ENCODE measurements around the gene SETD3.

Gene SETD3

DNA sequence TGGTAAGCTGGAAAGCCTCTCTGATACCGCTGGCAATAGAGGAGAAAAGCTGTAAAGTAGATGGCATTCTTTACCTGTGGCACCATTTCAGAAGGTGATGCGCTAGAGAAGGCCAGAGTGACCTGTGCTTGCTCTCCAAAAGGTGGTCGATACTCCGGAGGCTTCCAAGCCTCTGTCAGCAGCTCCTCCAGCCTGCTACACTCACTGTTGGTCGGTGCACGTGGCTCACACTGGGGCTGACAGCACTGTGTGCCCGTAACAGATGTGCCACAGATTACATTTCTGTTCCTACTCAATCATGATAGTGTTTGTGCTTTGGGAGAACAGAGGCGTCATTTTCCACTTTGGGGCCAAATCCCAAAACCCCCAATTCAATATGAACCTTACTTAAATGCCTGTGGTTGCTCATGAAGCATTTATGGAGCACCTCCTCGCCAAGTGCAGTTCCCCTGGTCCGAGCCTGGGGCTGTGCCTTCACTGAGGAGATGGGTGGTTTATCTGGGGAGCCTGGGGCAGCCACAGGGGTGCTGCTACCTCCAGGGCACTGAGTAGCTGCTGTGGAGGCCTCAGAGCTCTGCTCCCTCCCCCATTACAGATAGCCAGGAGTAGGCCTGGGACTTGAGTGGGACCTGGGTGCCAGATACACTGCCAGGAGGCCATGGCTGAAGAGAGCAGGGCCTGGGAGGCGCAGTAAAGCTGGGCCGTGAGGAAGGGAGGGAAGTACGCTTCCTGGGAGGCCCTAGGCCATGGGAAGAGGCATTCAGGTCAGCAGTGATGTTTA, 27.4 kb upstream of the SETD3 start:
- Histone ChIP-seq H3K36me3 (ENCODE audit: insufficient read depth, low read length) (peaks cover 73% of the 10 kb centered on the region), H3K4me3 (ENCODE audit: low read depth in 1 of 2, low read length in 2 of 2) (no peak overlapping the region), H3K9ac (ENCODE audit: low read length) (no peak overlapping the region), H3K4me1 (ENCODE audit: insufficient read depth, low read length) (peaks cover 25% of the 10 kb centered on the region), H3K27ac (ENCODE audit: low read depth, low read length) (no peak overlapping the region), H3K27me3 (ENCODE audit: control insufficient read depth in 1 of 2, insufficient read depth in 2 of 2, low read length in 2 of 2) (no peaks in the 10 kb centered on the region), H3K9me3 (ENCODE audit: low read length) (no peaks in the 10 kb centered on the region)

DNA sequence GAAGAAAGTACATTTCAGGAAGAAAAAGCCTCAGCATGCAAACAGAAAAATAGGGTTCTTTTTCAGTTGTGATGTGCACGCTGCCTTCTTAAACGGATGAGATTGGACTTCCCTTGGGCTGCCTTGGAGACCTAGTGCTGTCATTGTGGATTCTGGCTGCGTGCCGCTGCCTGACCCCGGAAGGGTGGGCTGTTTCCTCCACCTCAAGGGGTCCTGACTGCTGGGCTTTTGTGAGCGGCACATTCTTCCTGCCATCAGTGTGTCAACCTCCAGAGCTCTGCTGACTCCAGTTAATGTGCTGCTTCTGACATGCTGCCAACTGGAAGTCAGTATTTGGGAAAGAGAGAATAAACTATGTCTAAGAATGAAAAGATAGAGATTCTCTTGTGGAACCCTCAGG, 25.6 kb upstream of the SETD3 start:
- no peak overlapping the region for H3K9ac ChIP-seq (ENCODE audit: low read length)
- no peaks in the 10 kb centered on the region for H3K27me3 ChIP-seq (ENCODE audit: control insufficient read depth in 1 of 2, insufficient read depth in 2 of 2, low read length in 2 of 2)
- no peak overlapping the region for H3K27ac ChIP-seq (ENCODE audit: low read depth, low read length)
- H3K4me1 ChIP-seq (ENCODE audit: insufficient read depth, low read length): peaks cover 7% of the 10 kb centered on the region
- no peak overlapping the region for H3K4me3 ChIP-seq (ENCODE audit: low read depth in 1 of 2, low read length in 2 of 2)
- H3K36me3 ChIP-seq (ENCODE audit: insufficient read depth, low read length): peaks cover 83% of the 10 kb centered on the region
- H3K9me3 ChIP-seq (ENCODE audit: low read length): no peaks in the 10 kb centered on the region

DNA sequence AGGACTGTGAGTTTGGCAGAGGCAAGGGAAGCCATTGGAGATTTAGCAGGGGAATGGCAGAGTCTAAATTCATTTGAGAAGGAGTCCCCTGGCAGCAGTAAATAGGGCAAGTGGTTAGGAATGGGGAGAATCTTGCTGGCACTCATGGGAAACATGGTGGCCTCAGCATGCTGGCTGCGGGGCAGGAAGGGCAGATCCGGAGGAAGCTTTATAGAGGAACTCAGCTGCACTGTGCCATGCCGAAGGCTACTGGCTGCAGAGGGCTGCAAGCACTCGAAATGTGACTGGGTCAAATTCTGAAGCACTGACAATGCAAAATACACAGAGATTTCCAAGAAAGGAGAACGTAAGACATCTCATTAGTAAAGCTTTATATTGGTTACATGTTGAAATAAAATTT, 24.4 kb upstream of the SETD3 start:
- no peak overlapping the region for H3K9ac ChIP-seq (ENCODE audit: low read length)
- H3K4me1 ChIP-seq (ENCODE audit: insufficient read depth, low read length): no peaks in the 10 kb centered on the region
- H3K4me3 ChIP-seq (ENCODE audit: low read depth in 1 of 2, low read length in 2 of 2): no peak overlapping the region
- H3K9me3 ChIP-seq (ENCODE audit: low read length): no peaks in the 10 kb centered on the region
- no peak overlapping the region for H3K27ac ChIP-seq (ENCODE audit: low read depth, low read length)
- no peaks in the 10 kb centered on the region for H3K27me3 ChIP-seq (ENCODE audit: control insufficient read depth in 1 of 2, insufficient read depth in 2 of 2, low read length in 2 of 2)
- peaks cover 92% of the 10 kb centered on the region for H3K36me3 ChIP-seq (ENCODE audit: insufficient read depth, low read length)

DNA sequence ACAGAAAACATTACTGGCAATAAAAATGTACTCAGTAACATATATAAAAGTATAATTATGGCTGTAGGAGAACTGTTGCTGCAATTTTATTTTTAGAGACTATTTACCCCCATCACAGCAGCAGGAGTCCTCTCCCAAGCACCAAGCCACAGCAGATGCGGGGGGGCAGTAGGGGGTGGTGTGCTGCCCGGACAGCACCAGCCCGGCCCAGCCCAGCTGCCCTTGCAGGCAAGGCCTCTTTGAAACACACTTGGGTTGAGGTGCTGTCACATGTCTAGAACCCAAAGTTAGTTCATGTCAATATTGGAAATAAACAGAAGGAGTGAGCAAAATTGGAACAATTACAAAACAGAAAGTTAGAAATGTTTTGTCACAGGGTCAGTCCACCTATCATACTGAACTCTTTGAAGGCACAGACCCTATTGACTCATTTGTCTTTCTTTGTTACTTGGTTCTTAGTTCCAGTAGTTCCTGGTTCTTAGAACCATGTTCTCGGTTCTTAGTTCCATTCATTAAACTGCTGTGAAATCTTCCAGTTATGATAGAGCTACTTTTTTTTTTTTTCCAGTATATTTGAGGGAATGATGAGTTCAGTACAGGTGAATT, 23.3 kb upstream of the SETD3 start:
- no peaks in the 10 kb centered on the region for H3K9me3 ChIP-seq (ENCODE audit: low read length)
- H3K27me3 ChIP-seq (ENCODE audit: control insufficient read depth in 1 of 2, insufficient read depth in 2 of 2, low read length in 2 of 2): no peaks in the 10 kb centered on the region
- peaks cover 84% of the 10 kb centered on the region for H3K36me3 ChIP-seq (ENCODE audit: insufficient read depth, low read length)
- H3K4me3 ChIP-seq (ENCODE audit: low read depth in 1 of 2, low read length in 2 of 2): no peak overlapping the region
- no peak overlapping the region for H3K9ac ChIP-seq (ENCODE audit: low read length)
- no peak overlapping the region for H3K27ac ChIP-seq (ENCODE audit: low read depth, low read length)
- H3K4me1 ChIP-seq (ENCODE audit: insufficient read depth, low read length): no peaks in the 10 kb centered on the region

DNA sequence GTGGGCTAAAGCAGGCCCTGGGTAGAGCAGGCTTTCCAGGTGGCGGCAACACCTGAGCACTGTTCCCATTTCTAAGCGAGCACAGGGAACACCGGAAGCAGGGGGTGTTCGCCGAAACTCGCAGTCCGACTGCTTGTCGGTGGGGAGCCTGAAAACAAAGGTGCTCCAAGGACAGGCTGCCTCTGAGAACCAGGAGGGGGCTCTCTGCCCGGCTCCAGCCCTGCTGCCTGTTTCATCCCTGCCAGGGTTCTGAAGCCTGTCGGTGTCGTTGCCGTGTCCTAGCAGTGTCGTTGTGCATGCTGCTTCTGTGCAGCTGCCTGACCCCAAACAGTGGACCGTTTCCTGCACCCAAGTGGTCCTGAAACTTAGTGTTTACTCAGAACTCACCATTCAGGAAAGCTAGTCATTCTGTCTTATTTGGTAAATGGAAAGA, 22.3 kb upstream of the SETD3 start:
- Histone ChIP-seq H3K36me3 (ENCODE audit: insufficient read depth, low read length) (peaks cover 84% of the 10 kb centered on the region), H3K9me3 (ENCODE audit: low read length) (no peaks in the 10 kb centered on the region), H3K27ac (ENCODE audit: low read depth, low read length) (no peak overlapping the region), H3K4me1 (ENCODE audit: insufficient read depth, low read length) (no peaks in the 10 kb centered on the region), H3K27me3 (ENCODE audit: control insufficient read depth in 1 of 2, insufficient read depth in 2 of 2, low read length in 2 of 2) (no peaks in the 10 kb centered on the region), H3K4me3 (ENCODE audit: low read depth in 1 of 2, low read length in 2 of 2) (no peak overlapping the region), H3K9ac (ENCODE audit: low read length) (no peak overlapping the region)

DNA sequence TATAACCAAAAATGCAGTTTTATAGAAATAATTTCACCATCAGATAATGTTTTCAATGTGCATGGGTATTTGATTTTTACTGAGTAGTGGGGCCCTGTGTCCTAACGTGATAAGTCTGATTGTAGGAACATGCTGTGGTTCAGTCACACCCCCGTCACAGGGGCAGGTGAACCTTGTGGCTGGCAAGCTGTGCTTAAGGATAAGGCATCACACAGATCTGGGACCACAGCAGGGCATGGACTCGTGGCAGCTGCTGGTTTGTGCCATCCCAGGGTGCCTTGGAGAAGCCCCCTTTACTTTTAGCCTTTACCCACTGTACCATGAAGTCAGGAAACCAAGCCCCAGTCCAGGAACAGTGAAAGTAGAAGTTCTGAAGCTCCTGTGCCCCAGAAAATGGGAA, 17.2 kb upstream of the SETD3 start:
- no peak overlapping the region for H3K9ac ChIP-seq (ENCODE audit: low read length)
- H3K27ac ChIP-seq (ENCODE audit: low read depth, low read length): no peak overlapping the region
- peaks cover 74% of the 10 kb centered on the region for H3K36me3 ChIP-seq (ENCODE audit: insufficient read depth, low read length)
- H3K27me3 ChIP-seq (ENCODE audit: control insufficient read depth in 1 of 2, insufficient read depth in 2 of 2, low read length in 2 of 2): no peaks in the 10 kb centered on the region
- no peaks in the 10 kb centered on the region for H3K9me3 ChIP-seq (ENCODE audit: low read length)
- H3K4me1 ChIP-seq (ENCODE audit: insufficient read depth, low read length): no peaks in the 10 kb centered on the region
- no peak overlapping the region for H3K4me3 ChIP-seq (ENCODE audit: low read depth in 1 of 2, low read length in 2 of 2)

DNA sequence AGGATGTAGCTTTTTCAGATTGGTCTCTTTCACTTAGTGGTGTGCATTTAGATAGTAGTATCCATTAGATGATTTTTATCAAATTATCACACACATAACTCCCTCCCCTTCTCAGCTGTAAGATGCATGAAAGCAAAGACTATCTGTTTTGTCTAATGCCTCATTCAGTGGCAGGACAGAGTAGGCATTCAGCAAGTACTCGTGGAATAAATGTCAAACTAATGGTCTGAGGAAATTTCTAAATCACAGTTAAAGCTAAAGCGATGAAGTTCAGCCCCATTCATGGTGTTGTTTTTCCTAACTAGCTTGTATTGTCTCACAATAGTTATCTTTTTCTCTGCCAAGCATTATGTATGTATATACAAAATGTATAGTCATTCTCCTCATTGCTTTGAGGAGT, 16.7 kb upstream of the SETD3 start:
- H3K36me3 ChIP-seq (ENCODE audit: insufficient read depth, low read length): peaks cover 74% of the 10 kb centered on the region
- no peaks in the 10 kb centered on the region for H3K9me3 ChIP-seq (ENCODE audit: low read length)
- H3K4me3 ChIP-seq (ENCODE audit: low read depth in 1 of 2, low read length in 2 of 2): no peak overlapping the region
- no peaks in the 10 kb centered on the region for H3K27me3 ChIP-seq (ENCODE audit: control insufficient read depth in 1 of 2, insufficient read depth in 2 of 2, low read length in 2 of 2)
- no peak overlapping the region for H3K27ac ChIP-seq (ENCODE audit: low read depth, low read length)
- H3K4me1 ChIP-seq (ENCODE audit: insufficient read depth, low read length): no peaks in the 10 kb centered on the region
- H3K9ac ChIP-seq (ENCODE audit: low read length): no peak overlapping the region

DNA sequence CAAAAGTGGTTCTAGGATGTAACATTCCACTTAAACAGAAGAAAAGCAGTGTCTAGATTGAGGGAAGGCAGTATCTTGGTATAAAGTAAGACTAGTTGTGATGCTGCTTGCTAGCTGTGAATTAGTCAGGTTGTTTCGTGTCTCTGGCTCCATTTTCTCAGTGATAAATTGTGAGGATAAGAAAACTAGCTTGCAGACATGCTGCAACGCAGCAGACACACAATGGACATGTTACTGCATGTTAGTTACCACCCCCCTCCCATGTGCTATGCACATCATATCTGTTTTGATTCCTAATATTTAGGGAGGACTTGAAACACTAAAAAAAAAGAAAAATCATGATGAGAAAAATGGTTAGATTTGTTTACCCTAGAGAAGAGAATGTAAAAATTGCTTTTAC, 3.4 kb upstream of the SETD3 start:
- no peak overlapping the region for H3K27ac ChIP-seq (ENCODE audit: low read depth, low read length)
- H3K4me1 ChIP-seq (ENCODE audit: insufficient read depth, low read length): peaks cover 22% of the 10 kb centered on the region

DNA sequence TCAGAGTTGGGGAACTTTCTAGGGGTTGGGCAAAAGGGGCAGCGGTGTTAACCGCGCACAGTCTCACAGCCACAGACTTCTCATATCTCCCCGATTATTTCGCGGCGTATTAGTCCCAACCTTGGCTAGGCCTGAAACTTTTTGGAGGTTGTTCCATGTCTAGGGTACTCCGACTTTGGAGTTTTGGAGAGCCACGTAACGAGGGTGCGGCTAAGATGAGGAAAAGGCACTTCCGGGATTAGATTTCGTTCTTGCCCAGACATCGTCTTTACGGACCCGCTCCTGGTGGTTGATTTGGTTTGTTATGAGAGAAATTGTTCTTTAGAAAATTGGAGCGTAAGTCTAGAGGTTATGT, 1.1 kb upstream of the SETD3 start:
- Histone ChIP-seq H3K9ac (ENCODE audit: low read length) (peak overlapping the region; percentile 93), H3K4me1 (ENCODE audit: insufficient read depth, low read length) (peaks cover 36% of the 10 kb centered on the region), H3K4me3 (ENCODE audit: low read depth in 1 of 2, low read length in 2 of 2) (peak overlapping the region; percentile 87 to 100), H3K27me3 (ENCODE audit: control insufficient read depth in 1 of 2, insufficient read depth in 2 of 2, low read length in 2 of 2) (no peaks in the 10 kb centered on the region), H3K27ac (ENCODE audit: low read depth, low read length) (peak overlapping the region; percentile 79), H3K9me3 (ENCODE audit: low read length) (no peaks in the 10 kb centered on the region), H3K36me3 (ENCODE audit: insufficient read depth, low read length) (no peaks in the 10 kb centered on the region)

More for the DNA sequence above, 3.4 kb upstream of the SETD3 start:
- H3K9ac ChIP-seq (ENCODE audit: low read length): no peak overlapping the region
- no peaks in the 10 kb centered on the region for H3K36me3 ChIP-seq (ENCODE audit: insufficient read depth, low read length)
- H3K27me3 ChIP-seq (ENCODE audit: control insufficient read depth in 1 of 2, insufficient read depth in 2 of 2, low read length in 2 of 2): no peaks in the 10 kb centered on the region
- no peak overlapping the region for H3K4me3 ChIP-seq (ENCODE audit: low read depth in 1 of 2, low read length in 2 of 2)
- H3K9me3 ChIP-seq (ENCODE audit: low read length): no peaks in the 10 kb centered on the region

DNA sequence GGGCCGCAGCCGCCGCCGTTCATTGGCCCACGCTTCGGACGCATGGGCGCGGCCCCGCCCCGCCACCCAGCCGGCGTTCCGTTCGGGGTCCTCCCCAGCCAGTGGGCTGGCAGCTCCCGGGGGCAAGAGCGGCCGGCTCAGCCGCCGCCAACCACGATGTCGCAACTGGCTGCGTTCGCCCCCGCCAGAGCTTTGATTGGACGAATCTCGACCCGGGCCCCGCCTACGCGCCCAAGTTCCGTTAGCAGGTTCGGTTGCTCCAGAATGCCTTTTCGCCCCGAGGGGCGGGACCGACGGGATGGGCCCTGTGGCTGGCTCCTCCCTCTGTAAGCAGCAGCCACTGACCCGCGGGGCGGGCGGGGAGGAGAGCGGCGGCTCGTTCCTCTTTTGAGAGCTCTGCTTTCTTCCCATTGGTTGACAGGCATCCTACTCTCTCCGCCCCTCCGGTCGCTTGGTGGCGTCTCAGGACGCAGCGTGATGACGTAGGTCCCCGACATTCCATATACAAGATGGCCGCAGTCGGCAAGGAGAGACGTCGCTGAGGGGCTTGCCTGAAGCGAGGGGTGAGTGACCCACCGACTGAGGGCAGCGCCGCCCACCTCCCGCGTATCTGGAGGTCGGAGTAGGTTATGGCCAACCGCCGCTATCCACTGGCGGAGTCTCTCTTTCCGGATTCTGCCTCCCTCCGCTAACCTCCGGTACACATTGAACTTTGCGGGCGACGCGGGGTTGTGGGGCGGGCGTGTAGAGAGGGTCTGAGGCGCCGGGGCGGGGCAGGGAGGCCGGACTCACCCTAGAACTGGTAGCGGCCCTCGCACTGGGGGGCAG, 472 bp upstream of the SETD3 start, which contains the start of gene CCNK:
CCNK (plus strand) TSS at position 493 of the 828 bp plus-strand sequence. CDS start 11,269 bp downstream, outside the sequence.
- H3K9me3 ChIP-seq (ENCODE audit: low read length): no peaks in the 10 kb centered on the region
- peaks cover 36% of the 10 kb centered on the region for H3K4me1 ChIP-seq (ENCODE audit: insufficient read depth, low read length)
- H3K9ac ChIP-seq (ENCODE audit: low read length): peak within 1 kb of the TSS; percentile 93
- H3K4me3 ChIP-seq (ENCODE audit: low read depth in 1 of 2, low read length in 2 of 2): peak within 1 kb of the TSS; percentile 87 to 100
- no peaks in the 10 kb centered on the region for H3K36me3 ChIP-seq (ENCODE audit: insufficient read depth, low read length)
- peak within 1 kb of the TSS; percentile 79 for H3K27ac ChIP-seq (ENCODE audit: low read depth, low read length)
- no peaks in the 10 kb centered on the region for H3K27me3 ChIP-seq (ENCODE audit: control insufficient read depth in 1 of 2, insufficient read depth in 2 of 2, low read length in 2 of 2)

DNA sequence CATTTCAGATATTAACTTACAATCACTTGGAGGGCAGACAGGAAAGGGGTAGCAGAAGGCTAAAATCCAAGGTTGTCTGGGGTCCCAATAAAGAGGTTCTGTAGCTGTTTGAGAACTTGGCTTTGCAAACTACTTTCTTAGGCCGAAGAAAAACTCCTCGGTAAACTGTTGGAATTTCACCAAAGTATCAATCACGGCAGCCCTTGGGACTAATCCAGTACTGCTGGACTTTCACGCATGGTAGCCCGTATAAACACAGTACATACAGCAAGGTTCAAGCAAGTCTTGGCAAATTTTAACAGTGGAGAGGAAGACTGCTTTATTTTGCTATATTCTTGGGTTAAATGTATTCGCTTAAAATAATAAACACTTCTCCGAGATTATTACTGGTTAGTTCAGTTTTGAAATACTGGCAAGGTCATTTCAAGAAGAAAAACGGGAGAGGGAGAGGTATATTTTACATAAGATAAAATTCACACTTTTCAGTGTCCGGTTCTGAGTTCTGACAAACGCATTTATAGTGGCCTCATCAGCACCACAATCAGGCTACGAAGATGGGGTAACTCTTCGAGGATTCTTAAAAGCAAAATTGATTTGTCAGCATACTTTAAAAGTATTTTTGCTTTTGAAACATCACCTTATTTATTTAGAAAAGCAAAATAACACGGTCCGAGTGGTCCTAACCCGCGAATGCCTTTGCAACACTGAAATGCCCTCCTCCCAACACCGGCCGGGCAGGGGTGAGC, 1.3 kb downstream of the SETD3 start:
- peak overlapping the region; percentile 48 to 62 for H3K4me3 ChIP-seq (ENCODE audit: low read depth in 1 of 2, low read length in 2 of 2)

More for the DNA sequence above, 1.3 kb downstream of the SETD3 start:
- peak overlapping the region; percentile 79 for H3K27ac ChIP-seq (ENCODE audit: low read depth, low read length)
- no peaks in the 10 kb centered on the region for H3K27me3 ChIP-seq (ENCODE audit: control insufficient read depth in 1 of 2, insufficient read depth in 2 of 2, low read length in 2 of 2)
- H3K4me1 ChIP-seq (ENCODE audit: insufficient read depth, low read length): peaks cover 36% of the 10 kb centered on the region
- H3K9me3 ChIP-seq (ENCODE audit: low read length): no peaks in the 10 kb centered on the region
- no peaks in the 10 kb centered on the region for H3K36me3 ChIP-seq (ENCODE audit: insufficient read depth, low read length)
- H3K9ac ChIP-seq (ENCODE audit: low read length): peak overlapping the region; percentile 22

All from muscle layer of colon (tissue), 2 donors.